ENCODE results near the gene RNF222.

DNA sequence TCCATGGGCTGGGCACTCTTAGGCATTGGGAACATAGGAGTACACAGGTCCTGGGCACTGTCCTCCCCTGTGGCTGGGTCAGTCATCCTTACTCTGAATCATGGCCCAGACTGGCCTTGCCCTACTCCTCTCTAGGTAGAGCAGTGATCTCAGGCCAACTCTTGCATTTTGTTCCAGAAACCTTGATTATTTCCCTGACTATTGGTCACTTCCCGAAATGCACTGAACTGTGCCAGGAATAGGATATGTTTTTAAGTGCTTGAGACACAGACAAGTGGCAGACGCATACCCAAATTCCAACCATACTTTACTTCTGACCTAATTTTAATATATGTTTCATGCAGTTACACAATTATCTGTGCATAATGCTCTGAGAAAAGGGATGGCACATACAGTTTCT is 31.4 kb downstream of the RNF222 start:
- TF ChIP-seq, protein P1, sequence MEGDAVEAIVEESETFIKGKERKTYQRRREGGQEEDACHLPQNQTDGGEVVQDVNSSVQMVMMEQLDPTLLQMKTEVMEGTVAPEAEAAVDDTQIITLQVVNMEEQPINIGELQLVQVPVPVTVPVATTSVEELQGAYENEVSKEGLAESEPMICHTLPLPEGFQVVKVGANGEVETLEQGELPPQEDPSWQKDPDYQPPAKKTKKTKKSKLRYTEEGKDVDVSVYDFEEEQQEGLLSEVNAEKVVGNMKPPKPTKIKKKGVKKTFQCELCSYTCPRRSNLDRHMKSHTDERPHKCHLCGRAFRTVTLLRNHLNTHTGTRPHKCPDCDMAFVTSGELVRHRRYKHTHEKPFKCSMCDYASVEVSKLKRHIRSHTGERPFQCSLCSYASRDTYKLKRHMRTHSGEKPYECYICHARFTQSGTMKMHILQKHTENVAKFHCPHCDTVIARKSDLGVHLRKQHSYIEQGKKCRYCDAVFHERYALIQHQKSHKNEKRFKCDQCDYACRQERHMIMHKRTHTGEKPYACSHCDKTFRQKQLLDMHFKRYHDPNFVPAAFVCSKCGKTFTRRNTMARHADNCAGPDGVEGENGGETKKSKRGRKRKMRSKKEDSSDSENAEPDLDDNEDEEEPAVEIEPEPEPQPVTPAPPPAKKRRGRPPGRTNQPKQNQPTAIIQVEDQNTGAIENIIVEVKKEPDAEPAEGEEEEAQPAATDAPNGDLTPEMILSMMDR (IDR thresholded peaks at IDR 0.05 in 2 of 3, conservative IDR thresholded peaks at IDR 0.05 in 1 of 3; ENCODE audit: control insufficient read depth in 2 of 3, extremely low read depth in 1 of 3, insufficient read depth in 1 of 3, low read depth in 3 of 3, low read length in 3 of 3) = no peak
- TF ChIP-seq, protein P2, sequence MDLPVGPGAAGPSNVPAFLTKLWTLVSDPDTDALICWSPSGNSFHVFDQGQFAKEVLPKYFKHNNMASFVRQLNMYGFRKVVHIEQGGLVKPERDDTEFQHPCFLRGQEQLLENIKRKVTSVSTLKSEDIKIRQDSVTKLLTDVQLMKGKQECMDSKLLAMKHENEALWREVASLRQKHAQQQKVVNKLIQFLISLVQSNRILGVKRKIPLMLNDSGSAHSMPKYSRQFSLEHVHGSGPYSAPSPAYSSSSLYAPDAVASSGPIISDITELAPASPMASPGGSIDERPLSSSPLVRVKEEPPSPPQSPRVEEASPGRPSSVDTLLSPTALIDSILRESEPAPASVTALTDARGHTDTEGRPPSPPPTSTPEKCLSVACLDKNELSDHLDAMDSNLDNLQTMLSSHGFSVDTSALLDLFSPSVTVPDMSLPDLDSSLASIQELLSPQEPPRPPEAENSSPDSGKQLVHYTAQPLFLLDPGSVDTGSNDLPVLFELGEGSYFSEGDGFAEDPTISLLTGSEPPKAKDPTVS (IDR thresholded peaks at IDR 0.05; ENCODE audit: low read depth, low read length) = no peak
- TF ChIP-seq GATAD2B (conservative IDR thresholded peaks at IDR 0.05; ENCODE audit: low read depth) (no peak), KDM1A (IDR thresholded peaks at IDR 0.05; ENCODE audit: borderline replicate concordance) (no peak), IKZF1 (conservative IDR thresholded peaks at IDR 0.05) (no peak), POLR2AphosphoS5 (IDR thresholded peaks at IDR 0.05; ENCODE audit: low read length) (no peak)
- TF ChIP-seq, protein P3, sequence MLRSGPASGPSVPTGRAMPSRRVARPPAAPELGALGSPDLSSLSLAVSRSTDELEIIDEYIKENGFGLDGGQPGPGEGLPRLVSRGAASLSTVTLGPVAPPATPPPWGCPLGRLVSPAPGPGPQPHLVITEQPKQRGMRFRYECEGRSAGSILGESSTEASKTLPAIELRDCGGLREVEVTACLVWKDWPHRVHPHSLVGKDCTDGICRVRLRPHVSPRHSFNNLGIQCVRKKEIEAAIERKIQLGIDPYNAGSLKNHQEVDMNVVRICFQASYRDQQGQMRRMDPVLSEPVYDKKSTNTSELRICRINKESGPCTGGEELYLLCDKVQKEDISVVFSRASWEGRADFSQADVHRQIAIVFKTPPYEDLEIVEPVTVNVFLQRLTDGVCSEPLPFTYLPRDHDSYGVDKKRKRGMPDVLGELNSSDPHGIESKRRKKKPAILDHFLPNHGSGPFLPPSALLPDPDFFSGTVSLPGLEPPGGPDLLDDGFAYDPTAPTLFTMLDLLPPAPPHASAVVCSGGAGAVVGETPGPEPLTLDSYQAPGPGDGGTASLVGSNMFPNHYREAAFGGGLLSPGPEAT (IDR thresholded peaks at IDR 0.05; ENCODE audit: low read depth) = no peak
- TF ChIP-seq, protein P4, sequence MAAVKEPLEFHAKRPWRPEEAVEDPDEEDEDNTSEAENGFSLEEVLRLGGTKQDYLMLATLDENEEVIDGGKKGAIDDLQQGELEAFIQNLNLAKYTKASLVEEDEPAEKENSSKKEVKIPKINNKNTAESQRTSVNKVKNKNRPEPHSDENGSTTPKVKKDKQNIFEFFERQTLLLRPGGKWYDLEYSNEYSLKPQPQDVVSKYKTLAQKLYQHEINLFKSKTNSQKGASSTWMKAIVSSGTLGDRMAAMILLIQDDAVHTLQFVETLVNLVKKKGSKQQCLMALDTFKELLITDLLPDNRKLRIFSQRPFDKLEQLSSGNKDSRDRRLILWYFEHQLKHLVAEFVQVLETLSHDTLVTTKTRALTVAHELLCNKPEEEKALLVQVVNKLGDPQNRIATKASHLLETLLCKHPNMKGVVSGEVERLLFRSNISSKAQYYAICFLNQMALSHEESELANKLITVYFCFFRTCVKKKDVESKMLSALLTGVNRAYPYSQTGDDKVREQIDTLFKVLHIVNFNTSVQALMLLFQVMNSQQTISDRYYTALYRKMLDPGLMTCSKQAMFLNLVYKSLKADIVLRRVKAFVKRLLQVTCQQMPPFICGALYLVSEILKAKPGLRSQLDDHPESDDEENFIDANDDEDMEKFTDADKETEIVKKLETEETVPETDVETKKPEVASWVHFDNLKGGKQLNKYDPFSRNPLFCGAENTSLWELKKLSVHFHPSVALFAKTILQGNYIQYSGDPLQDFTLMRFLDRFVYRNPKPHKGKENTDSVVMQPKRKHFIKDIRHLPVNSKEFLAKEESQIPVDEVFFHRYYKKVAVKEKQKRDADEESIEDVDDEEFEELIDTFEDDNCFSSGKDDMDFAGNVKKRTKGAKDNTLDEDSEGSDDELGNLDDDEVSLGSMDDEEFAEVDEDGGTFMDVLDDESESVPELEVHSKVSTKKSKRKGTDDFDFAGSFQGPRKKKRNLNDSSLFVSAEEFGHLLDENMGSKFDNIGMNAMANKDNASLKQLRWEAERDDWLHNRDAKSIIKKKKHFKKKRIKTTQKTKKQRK (IDR thresholded peaks at IDR 0.05; ENCODE audit: low read depth, low read length) = no peak
